Measurements from ENCODE around the gene IRGC. TPM values are rescaled to one million over a fixed set of nuclear protein-coding genes. Genes with fewer than 3 reads are reported as not detected.

IRGC gene
- total RNA-seq, 4 donors from 2014 or later = not detected

GRCh38 chr19:43684326-43684725 is 31.6 kb upstream of the IRGC start:
- TF ChIP-seq, protein P1, sequence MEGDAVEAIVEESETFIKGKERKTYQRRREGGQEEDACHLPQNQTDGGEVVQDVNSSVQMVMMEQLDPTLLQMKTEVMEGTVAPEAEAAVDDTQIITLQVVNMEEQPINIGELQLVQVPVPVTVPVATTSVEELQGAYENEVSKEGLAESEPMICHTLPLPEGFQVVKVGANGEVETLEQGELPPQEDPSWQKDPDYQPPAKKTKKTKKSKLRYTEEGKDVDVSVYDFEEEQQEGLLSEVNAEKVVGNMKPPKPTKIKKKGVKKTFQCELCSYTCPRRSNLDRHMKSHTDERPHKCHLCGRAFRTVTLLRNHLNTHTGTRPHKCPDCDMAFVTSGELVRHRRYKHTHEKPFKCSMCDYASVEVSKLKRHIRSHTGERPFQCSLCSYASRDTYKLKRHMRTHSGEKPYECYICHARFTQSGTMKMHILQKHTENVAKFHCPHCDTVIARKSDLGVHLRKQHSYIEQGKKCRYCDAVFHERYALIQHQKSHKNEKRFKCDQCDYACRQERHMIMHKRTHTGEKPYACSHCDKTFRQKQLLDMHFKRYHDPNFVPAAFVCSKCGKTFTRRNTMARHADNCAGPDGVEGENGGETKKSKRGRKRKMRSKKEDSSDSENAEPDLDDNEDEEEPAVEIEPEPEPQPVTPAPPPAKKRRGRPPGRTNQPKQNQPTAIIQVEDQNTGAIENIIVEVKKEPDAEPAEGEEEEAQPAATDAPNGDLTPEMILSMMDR (IDR thresholded peaks at IDR 0.05; ENCODE audit: low read depth) = no peak

GRCh38 chr19:43687660-43687997 is 28.2 kb upstream of the IRGC start:
- TF ChIP-seq, protein P1 (IDR thresholded peaks at IDR 0.05; ENCODE audit: low read depth) = no peak

GRCh38 chr19:43688059-43688701 is 27.7 kb upstream of the IRGC start:
- TF ChIP-seq, protein P1 (IDR thresholded peaks at IDR 0.05; ENCODE audit: low read depth) = no peak

DNA sequence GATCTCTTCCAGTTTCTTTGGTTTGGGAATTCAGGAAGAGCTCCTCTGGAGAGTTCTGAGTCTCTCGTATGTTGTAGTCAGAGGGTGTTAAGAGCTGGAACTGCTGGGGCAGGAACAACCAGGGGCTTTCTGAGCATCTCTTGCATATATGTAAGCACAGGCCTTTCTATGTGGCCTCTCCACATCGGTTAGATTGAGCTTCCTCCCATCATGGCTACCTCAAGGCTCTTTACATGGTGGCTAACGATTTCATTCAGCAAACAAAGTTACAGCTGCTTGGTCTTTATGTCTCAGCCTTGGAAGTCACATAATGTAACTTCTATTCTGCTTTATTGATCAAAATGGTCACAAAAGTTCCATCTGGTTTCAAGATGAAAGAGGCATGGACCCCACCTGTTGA is 25.4 kb upstream of the IRGC start:
- TF ChIP-seq, protein P1 (IDR thresholded peaks at IDR 0.05; ENCODE audit: low read depth) = no peak

DNA sequence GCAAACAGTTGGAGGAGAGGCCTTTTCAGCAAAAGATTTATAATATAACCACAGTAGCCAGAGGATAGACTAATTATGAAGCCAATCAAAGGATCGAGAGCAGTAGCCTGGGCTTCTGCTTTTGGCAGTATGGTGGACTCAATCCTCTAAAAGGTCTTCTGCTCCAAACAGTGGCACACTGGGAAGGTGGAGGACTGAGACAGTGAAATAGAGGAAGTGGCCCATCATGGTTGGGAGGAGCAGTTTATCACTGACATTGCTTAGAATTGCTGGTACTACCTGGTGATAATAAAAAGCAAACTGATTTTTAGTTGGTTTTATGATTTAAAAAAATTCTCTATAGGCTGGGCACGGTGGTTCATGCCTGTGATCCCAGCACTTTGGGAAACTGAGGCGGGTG is 25.0 kb upstream of the IRGC start:
- TF ChIP-seq, protein P1 (IDR thresholded peaks at IDR 0.05; ENCODE audit: low read depth) = no peak

GRCh38 chr19:43691755-43692154 is 24.1 kb upstream of the IRGC start:
- TF ChIP-seq, protein P1 (IDR thresholded peaks at IDR 0.05; ENCODE audit: low read depth) = no peak

- TF ChIP-seq, protein P1 (IDR thresholded peaks at IDR 0.05; ENCODE audit: low read depth) = no peak
Measured at GRCh38 chr19:43692385-43692784, 23.5 kb upstream of the IRGC start.
